IPS-18a (cell line): ENCODE results near the gene PAF1.

Experiments
- H3K27ac ChIP-seq: one replicate; pipeline ENCODE4 v1.5.1; 2013; ENCODE audit warnings: low read length
- H3K27me3 ChIP-seq: one replicate; pipeline ENCODE4 v1.6.1; 2013; ENCODE audit warnings: mild to moderate bottlenecking, low read length; ENCODE audit not compliant: control insufficient read depth, insufficient read depth
- H3K36me3 ChIP-seq: one replicate; pipeline ENCODE4 v1.6.1; 2013; ENCODE audit warnings: low read depth, low read length; ENCODE audit not compliant: control insufficient read depth
- H3K4me1 ChIP-seq: one replicate; pipeline ENCODE4 v1.6.1; 2013; ENCODE audit warnings: low read depth, low read length; ENCODE audit not compliant: control insufficient read depth
- H3K4me3 ChIP-seq: one replicate; pipeline ENCODE4 v1.5.1; 2013; ENCODE audit warnings: low read length
- H3K9ac ChIP-seq: one replicate; pipeline ENCODE4 v1.6.1; 2013; ENCODE audit warnings: mild to moderate bottlenecking, low read length, moderate library complexity
- H3K9me3 ChIP-seq: one replicate; pipeline ENCODE4 v1.6.1; 2013; ENCODE audit warnings: low read depth, low read length; ENCODE audit not compliant: control insufficient read depth

PAF1 gene

DNA sequence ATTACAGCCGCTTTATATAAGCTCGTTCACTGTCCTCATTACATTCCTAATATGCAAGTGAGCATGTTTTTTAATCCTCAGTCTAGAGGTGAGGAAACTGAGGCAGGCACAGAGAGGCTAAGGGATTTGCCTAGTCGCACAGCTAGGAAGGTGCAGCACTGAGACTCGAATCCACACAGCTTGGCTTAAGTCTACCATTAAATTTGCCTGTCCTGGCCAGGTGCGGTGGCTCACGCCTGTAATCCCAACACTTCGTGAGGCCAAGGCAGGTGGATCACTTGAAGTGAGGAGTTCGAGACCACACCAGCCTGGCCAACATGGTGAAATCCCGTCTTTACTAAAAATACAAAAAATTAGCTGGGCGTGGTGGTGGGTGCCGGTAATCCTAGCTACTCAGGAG, 36.8 kb upstream of the PAF1 start:
- H3K9ac ChIP-seq = peak overlapping the region; percentile 42
- no peak overlapping the region for H3K4me3 ChIP-seq
- H3K27ac ChIP-seq = no peak overlapping the region
- H3K4me1 ChIP-seq = peaks cover 13% of the 10 kb centered on the region
- H3K9me3 ChIP-seq = no peaks in the 10 kb centered on the region
- no peaks in the 10 kb centered on the region for H3K27me3 ChIP-seq
- H3K36me3 ChIP-seq = peaks cover 36% of the 10 kb centered on the region

GRCh38 chr19:39426170-39426569, 35.3 kb upstream of the PAF1 start:
- Histone ChIP-seq H3K36me3 (peaks cover 42% of the 10 kb centered on the region), H3K27ac (no peak overlapping the region), H3K4me3 (no peak overlapping the region), H3K9me3 (no peaks in the 10 kb centered on the region), H3K4me1 (peaks cover 13% of the 10 kb centered on the region), H3K9ac (no peak overlapping the region), H3K27me3 (no peaks in the 10 kb centered on the region)

DNA sequence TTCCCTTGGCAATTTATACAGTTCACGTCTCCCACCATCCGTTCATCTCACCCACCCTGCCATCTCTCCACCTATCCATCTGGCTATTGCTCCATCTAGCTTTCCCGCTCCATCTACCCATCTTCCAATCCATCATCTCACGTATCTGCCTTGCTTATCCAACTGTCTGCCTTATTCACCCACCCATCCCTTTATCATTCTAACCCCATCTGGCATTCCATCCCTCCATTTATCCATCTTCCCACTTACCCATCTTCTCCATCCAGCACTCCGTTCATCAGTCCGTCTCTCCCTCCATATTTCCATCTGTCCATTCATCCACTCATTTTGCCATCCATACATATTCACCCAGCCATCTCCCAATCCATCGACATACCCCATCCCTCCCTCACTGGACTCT, 34.8 kb upstream of the PAF1 start:
- Histone ChIP-seq H3K27me3 (no peaks in the 10 kb centered on the region), H3K9me3 (no peaks in the 10 kb centered on the region), H3K36me3 (peaks cover 46% of the 10 kb centered on the region), H3K4me3 (no peak overlapping the region), H3K9ac (no peak overlapping the region), H3K27ac (no peak overlapping the region), H3K4me1 (peaks cover 13% of the 10 kb centered on the region)

- peaks cover 13% of the 10 kb centered on the region for H3K4me1 ChIP-seq
- no peak overlapping the region for H3K27ac ChIP-seq
- H3K27me3 ChIP-seq = no peaks in the 10 kb centered on the region
- H3K9ac ChIP-seq = no peak overlapping the region
- peaks cover 52% of the 10 kb centered on the region for H3K36me3 ChIP-seq
- H3K4me3 ChIP-seq = no peak overlapping the region
- H3K9me3 ChIP-seq = no peaks in the 10 kb centered on the region
These were observed 34.0 kb upstream of the PAF1 start for GRCh38 chr19:39424934-39425333.

- peaks cover 60% of the 10 kb centered on the region for H3K36me3 ChIP-seq
- H3K9ac ChIP-seq = no peak overlapping the region
- H3K4me1 ChIP-seq = peaks cover 8% of the 10 kb centered on the region
- no peaks in the 10 kb centered on the region for H3K9me3 ChIP-seq
- H3K27me3 ChIP-seq = no peaks in the 10 kb centered on the region
- no peak overlapping the region for H3K27ac ChIP-seq
- H3K4me3 ChIP-seq = no peak overlapping the region
These were observed 32.6 kb upstream of the PAF1 start for GRCh38 chr19:39423258-39424086.

GRCh38 chr19:39422020-39422419, 31.1 kb upstream of the PAF1 start:
- H3K4me1 ChIP-seq = no peaks in the 10 kb centered on the region
- no peak overlapping the region for H3K27ac ChIP-seq
- no peak overlapping the region for H3K4me3 ChIP-seq
- no peak overlapping the region for H3K9ac ChIP-seq
- H3K27me3 ChIP-seq = no peaks in the 10 kb centered on the region
- no peaks in the 10 kb centered on the region for H3K9me3 ChIP-seq
- H3K36me3 ChIP-seq = peaks cover 72% of the 10 kb centered on the region

- Histone ChIP-seq H3K27ac (no peak overlapping the region), H3K36me3 (peaks cover 75% of the 10 kb centered on the region), H3K27me3 (no peaks in the 10 kb centered on the region), H3K4me3 (no peak overlapping the region), H3K9me3 (no peaks in the 10 kb centered on the region), H3K9ac (no peak overlapping the region), H3K4me1 (peaks cover 2% of the 10 kb centered on the region)
These were observed 29.9 kb upstream of the PAF1 start for GRCh38 chr19:39420769-39421168.

DNA sequence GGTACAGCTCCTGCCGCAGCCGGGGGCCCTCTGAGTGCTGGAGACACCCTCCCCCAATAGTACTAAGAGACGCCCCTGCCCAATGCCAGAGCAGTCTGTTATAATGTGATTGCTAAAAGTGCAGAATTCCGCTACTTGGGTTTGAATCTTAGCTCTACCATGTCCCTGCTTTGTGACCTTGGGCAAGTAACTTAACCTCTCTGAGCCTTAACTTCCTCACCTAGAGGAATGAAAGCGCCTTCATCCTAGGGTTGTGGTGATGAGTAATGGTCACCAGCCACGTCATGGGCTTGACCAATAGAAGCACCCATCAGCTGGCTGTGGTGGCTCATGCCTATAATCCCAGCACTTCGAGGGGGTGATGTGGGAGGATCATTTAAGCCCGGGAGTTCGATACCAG, 28.1 kb upstream of the PAF1 start:
- no peak overlapping the region for H3K27ac ChIP-seq
- H3K36me3 ChIP-seq = peaks cover 60% of the 10 kb centered on the region
- no peak overlapping the region for H3K9ac ChIP-seq
- H3K9me3 ChIP-seq = no peaks in the 10 kb centered on the region
- H3K4me3 ChIP-seq = no peak overlapping the region
- H3K4me1 ChIP-seq = peaks cover 6% of the 10 kb centered on the region
- no peaks in the 10 kb centered on the region for H3K27me3 ChIP-seq

GRCh38 chr19:39417463-39418181, 26.7 kb upstream of the PAF1 start:
- no peaks in the 10 kb centered on the region for H3K27me3 ChIP-seq
- peaks cover 6% of the 10 kb centered on the region for H3K4me1 ChIP-seq
- H3K4me3 ChIP-seq = no peak overlapping the region
- no peaks in the 10 kb centered on the region for H3K9me3 ChIP-seq
- H3K36me3 ChIP-seq = peaks cover 48% of the 10 kb centered on the region
- H3K9ac ChIP-seq = no peak overlapping the region
- no peak overlapping the region for H3K27ac ChIP-seq

DNA sequence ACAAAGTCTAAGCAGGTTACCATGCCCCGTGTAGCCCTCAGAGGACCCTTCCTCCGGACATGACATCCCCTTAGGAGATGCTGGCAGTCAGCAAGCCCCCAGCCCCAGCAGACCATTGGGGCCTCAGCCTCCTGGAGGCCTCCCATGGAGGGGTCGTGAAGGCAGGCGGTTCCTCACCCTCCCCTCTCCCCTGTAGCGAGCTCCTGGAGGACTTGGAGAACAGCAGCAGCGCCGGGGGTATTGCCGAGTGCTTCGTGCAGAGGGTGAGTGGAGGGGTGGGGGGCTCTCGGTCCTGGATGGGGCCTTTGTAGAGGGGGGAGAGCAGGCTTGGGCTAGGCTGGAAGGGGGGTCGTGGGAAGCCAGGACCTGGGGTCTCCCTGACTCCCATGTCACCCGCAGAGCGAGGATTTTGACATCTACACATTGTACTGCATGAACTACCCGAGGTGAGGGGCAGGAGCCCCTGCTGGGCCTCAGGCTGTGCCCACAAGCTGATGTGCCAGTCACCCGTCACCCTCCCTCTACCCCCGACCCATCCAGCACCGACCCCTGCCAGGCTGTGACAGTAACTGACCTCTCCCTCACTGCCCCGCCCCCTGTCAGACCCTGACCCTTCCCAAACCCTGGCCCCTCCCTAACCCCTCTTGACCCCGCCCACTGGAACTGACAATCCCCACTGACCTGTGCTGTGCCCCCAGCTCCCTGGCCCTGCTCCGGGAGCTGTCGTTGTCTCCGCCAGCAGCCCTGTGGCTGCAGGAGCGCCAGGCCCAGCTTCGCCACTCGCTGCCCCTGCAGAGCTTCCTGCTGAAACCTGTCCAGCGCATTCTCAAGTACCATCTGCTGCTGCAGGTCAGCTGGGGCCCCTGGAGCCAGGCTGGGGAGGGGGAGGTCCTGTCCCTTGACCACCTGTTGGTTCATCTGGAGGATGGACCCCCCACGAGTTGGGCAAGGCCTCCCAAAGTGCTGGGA, 25.5 kb upstream of the PAF1 start:
- H3K9ac ChIP-seq = no peak overlapping the region

More for the DNA sequence above, 25.5 kb upstream of the PAF1 start:
- Histone ChIP-seq H3K27ac (no peak overlapping the region), H3K27me3 (no peaks in the 10 kb centered on the region), H3K9me3 (no peaks in the 10 kb centered on the region), H3K4me1 (peaks cover 10% of the 10 kb centered on the region), H3K4me3 (no peak overlapping the region), H3K36me3 (peaks cover 41% of the 10 kb centered on the region)
